SU-DHL-6 (cell line): ENCODE data around the gene CDH24.

Source experiments
- CTCF ChIP-seq: fragments of 200-600 bp; sonication (generic); IDR thresholded peaks from one replicate; pipeline ENCODE4 v1.5.1; 2017; ENCODE audit warnings: antibody characterized with exemption, mild to moderate bottlenecking, low read length, moderate library complexity; ENCODE audit not compliant: insufficient read depth, poor library complexity, severe bottlenecking
- EZH2phosphoT487 ChIP-seq: fragments of 200-600 bp; sonication (generic), shearing (Covaris generic); conservative IDR thresholded peaks from 2 replicates; pipeline ENCODE4 v1.6.1; 2018; ENCODE audit warnings: mild to moderate bottlenecking, antibody characterized with exemption, low read length, moderate library complexity, mixed read lengths

GRCh38 chr14:23047751-23048693, 9.3 kb downstream of the CDH24 start:
- TF ChIP-seq CTCF (no peak), EZH2phosphoT487 (no peak)
